Sigmoid colon (tissue), 4 donors: ENCODE measurements around the gene DSCAML1.

Experiments used
- EP300 ChIP-seq, 4 donors: sonication (generic); formaldehyde crosslinking; IDR thresholded peaks; one replicate each; pipeline ENCODE4 v1.6.1; 2017; ENCODE audit warnings: antibody characterized with exemption in 4 of 4
- POLR2A ChIP-seq, 2 donors: fragments of 450-650 bp; IDR thresholded peaks; one replicate each; pipeline ENCODE4 v1.6.1; 2016; ENCODE audit warnings: antibody characterized with exemption in 2 of 2, mild to moderate bottlenecking in 2 of 2, moderate library complexity in 2 of 2
- POLR2AphosphoS5 ChIP-seq, 4 donors: sonication (generic); formaldehyde crosslinking; IDR thresholded peaks; one replicate each; pipeline ENCODE4 v1.6.1; 2017; ENCODE audit warnings: antibody characterized with exemption in 4 of 4
- TF ChIP-seq, protein P1 (sequence below), 4 experiments: fragments of 450-650 bp in 3 of 4; fragments of 200-600 bp in 1 of 4; IDR thresholded peaks; one replicate each; pipeline ENCODE4 v1.5.1; 2016 to 2019; ENCODE audit warnings: antibody characterized with exemption in 4 of 4, mild to moderate bottlenecking in 3 of 4, moderate library complexity in 2 of 4

DNA sequence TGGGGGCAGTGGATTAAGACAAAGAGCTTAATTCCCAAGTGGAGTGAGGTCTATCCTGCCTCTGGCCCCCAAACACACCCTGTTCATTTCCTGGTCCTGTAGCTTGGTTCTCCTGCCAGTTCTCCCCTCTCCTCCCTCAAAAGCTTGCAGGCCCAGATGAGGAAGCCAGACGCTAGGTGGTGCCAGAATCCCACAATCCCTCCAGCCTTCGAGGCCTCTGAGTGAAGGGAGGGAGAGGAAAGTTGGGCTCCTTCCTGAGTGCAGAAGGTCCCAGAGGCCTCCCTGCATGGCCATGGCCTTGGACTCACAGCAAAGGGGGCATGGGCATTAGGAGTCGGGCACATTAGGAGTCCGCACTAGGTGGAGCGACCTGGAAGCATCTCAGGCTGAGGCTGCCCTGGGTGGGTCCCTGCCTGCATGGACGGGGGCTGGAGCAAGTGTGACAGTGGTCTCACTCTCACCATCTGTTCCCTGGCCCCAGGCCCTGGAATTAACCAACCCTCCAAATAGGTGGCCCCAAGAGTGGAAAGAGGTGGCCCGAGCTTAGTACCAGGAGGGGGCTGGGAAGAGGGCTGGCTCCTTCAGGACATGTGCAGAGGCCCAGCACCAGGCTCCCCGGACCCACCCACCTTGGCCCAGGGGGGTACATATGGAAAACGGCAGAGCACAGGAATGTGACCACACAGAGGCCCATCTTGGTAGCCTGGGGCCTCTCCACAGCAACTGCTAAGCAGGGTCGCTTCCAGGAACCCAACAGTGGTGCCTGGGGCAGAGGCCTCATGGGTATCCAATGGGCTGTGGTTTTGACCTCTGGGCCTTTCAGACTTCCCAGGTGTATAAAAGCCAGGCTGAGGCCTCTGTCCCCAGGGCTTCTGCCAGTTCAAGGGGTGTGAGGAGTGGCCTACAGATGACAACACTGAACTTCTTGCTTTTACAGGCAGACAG lies 22.4 kb upstream of the DSCAML1 start:
- TF ChIP-seq, protein P1, sequence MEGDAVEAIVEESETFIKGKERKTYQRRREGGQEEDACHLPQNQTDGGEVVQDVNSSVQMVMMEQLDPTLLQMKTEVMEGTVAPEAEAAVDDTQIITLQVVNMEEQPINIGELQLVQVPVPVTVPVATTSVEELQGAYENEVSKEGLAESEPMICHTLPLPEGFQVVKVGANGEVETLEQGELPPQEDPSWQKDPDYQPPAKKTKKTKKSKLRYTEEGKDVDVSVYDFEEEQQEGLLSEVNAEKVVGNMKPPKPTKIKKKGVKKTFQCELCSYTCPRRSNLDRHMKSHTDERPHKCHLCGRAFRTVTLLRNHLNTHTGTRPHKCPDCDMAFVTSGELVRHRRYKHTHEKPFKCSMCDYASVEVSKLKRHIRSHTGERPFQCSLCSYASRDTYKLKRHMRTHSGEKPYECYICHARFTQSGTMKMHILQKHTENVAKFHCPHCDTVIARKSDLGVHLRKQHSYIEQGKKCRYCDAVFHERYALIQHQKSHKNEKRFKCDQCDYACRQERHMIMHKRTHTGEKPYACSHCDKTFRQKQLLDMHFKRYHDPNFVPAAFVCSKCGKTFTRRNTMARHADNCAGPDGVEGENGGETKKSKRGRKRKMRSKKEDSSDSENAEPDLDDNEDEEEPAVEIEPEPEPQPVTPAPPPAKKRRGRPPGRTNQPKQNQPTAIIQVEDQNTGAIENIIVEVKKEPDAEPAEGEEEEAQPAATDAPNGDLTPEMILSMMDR (IDR thresholded peaks at IDR 0.05): peak in 3 of 4 experiments; percentile 14 to 38 (median 18)
- TF ChIP-seq POLR2A (IDR thresholded peaks at IDR 0.05): no peak
- no peak for TF ChIP-seq POLR2AphosphoS5 (IDR thresholded peaks at IDR 0.05)
- TF ChIP-seq EP300 (IDR thresholded peaks at IDR 0.05): no peak
